Frontal cortex (tissue), 4 donors: ENCODE data around the gene MRGPRD. TPM values are rescaled to one million over a fixed set of nuclear protein-coding genes. Genes with fewer than 3 reads are reported as not detected.
"Not testable (repeated sequence)": the region's sequence is repeated elsewhere in the genome, so short reads cannot be mapped to it uniquely, and the experiment has no call there.

Experiments
- DNase-seq, 2 donors: peaks; one replicate each; pipeline ENCODE4 v3.0.0; 2012; ENCODE audit warnings: low spot score in 2 of 2
- FAIRE-seq: peaks from 2 replicates; lab custom pipeline; 2012; peaks lifted over from hg19 to GRCh38; lab: Jason Lieb, UNC
- total RNA-seq: library from RNA; depleted of rRNA; stranded (reverse); fragments of >200 nt; gene quantifications from one replicate; pipeline ENCODE4 v1.2.3, GENCODE V29; 2014
- donor health status: control.
- donor health status: control.
- donor health status: control.

The MRGPRD gene
- total RNA-seq, 1 donor from 2014 or later, result not detected

DNA sequence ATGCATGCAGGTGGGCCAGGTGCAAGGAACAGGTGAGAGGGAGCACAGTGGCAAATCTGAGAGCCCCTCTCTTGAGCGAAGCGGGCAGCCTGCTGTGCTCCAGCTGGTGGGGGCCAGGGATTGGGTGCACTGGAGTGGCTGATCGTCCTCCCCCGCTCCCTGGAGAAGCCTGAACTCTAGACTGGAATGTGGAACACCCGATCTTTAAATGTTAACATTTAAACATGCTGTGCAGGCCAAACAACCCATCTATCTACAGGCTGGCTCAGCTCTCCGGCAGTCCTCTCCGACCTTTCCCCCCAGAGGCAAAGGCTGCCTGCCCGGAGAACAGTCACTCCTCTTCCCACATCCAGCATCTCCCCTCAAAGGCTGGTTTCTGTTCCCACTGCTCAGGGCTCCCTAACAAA, 27.2 kb upstream of the MRGPRD start:
- DNase-seq (no peak), FAIRE-seq (no peak)

DNA sequence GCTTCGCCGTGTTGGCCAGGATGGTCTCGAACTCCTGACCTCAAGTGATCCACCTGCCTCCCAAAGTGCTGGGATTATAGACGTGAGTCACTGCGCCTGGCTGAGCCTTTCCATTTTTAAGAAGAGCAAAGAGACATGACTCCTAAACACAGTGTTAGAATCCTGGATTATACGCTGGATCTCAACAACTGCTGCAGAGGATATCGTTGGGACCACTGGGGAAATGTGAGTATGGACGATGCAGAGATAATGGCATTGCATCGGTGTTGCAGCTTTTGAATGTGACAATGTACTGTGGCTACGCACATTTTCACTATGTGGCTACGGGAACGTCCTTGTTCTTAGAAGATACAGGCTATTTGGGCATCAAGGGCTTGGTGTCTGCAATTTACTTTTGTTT, 26.0 kb upstream of the MRGPRD start:
- DNase-seq, result no peak
- no peak for FAIRE-seq

DNA sequence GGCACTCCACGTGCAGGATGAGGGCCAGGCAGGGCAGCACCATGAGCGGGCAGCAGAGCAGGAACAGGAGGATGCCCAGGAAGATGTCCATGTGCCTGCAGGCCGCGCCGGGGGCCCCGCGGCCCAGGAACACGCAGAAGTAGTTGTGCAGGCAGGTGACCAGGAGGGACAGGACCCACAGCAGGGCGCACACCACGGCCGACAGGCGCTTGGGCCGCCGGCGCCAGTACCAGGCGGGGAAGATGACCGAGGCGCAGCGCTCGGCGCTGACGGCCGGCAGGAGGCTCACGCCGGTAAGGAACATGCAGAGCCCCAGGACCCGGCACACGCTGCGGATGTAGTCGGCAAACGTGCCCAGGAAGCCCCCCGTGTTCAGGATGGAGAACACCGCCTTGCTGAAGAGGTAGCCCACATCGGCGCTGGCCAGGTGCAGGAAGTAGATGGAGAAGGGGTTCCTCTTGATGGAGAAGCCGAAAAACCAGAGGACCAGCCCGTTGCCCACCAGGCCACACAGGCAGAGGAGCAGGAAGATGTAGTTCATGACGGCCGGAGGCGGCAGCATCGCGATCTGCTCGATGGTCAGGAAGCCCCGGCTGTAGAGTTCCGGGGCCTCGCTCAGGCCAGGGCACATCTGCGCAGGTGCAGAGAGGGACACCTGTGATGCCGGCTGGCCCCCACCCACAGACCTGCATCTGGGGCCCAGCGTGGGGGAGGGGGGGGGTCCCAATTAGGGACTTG, 25.0 kb upstream of the MRGPRD start:
- FAIRE-seq, result no peak

DNA sequence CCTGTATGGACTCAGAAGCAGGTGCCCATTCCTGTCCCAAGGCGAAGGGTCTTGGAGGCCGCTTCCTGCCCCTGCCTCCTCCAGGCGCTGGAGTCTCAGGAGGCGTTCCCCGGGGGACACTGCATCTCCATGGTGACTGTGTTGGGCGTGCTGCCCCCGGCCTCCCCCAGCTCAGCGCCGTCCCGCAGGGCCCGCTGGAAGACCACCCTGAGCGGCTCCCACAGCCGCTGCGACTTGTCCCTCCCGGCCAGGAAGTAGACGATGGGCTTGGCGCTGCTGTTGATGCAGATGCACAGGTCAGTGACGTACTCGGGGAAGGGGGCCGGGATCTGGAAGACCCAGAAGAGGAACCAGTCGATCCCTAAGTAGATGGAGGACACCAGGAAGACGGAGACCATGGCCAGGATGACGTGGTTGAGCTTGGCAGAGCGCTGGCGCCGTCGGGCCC, 24.4 kb upstream of the MRGPRD start:
- no peak for FAIRE-seq
- DNase-seq, result no peak

More for the DNA sequence above, 25.0 kb upstream of the MRGPRD start:
- no peak for DNase-seq

DNA sequence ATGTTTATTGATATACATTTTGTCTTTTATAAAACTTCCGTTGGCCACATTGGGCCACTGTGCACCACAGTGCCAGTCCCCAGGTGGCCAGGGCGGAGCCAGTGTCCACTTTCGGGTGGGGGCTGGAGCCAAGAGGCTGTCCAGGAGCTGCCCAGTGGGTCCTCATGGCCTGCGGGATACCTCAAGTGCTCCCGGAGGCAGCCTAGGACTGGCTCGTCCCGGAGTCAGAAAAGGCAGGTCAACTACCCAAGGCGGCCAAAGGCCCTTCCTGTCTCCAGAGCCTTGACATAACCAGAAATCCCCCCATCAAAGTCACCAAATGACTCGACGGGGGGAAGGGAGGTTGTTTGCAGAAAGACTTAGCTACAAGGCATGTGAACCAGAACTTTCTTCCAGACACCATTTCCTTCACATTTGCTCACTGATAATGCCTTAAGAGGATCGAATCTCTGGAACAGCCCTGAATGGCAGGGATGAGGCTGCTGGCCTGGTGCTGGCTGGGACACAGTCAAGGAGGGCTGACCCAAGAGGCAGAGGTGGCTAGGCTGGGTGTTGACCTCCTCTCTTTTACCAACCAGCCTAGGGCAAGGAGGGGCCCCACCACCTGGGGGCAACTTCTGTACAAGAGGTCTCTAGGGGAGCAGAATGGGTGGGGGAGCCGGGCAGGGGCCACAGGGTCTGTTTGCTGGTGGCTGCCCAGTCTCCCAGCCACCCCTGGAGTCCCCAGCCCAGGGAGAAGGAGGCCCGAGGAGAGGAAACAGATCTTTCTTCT, 23.8 kb upstream of the MRGPRD start:
- no peak for FAIRE-seq
- no peak for DNase-seq

DNA sequence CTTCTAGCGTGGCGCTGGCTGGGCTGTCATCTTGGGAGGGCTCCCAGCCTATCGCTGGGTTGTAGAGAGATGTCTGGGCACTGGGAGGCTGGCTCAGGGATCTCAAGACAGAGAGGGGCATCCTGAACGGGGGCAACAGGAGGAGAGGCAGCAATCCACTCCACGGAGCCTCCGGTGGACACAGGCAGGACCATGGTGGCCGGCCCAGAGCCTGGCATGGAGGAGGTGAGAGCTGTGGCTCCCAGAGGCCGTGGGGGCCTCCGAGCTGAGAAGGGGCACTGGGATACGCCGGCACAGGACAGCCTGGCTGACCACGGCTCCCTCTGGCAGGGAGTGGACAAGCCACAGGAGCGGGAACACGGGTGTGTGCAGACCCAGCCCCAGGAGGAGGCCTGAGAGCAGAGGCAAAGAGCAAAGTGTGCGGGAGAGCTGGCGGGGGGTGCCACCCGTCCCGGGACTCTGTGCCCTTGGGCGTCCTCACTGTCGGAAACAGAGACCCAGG, 23.1 kb upstream of the MRGPRD start:
- FAIRE-seq, result no peak
- DNase-seq, result no peak

DNA sequence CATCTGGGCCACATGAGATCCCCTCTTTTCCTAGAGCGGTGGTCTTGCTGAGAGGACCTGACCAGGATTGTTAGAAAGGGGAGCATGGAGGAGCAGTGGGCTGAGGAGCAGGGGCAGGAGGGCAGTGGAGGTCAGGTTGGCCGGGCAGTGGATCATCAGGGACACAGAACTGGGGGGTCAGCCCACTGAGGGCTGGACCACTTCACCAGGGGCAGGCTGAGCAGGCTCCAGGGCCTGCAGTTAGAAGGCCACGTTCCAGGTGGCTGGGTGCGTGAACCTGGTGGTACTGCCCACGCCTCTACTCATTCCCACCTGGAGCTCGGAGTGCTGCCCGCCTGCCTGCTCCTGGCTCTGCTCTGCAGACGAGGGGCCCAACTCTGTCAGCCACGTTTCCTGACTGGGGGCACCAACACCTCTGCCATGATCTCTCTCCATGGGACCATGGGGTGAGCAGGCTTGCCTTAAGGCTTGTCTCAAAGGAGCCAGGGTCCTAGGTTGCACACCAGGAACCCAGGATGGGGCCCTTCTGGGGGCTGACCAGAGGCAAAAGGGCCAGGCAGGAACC, 22.6 kb upstream of the MRGPRD start:
- FAIRE-seq (no peak), DNase-seq (no peak)

DNA sequence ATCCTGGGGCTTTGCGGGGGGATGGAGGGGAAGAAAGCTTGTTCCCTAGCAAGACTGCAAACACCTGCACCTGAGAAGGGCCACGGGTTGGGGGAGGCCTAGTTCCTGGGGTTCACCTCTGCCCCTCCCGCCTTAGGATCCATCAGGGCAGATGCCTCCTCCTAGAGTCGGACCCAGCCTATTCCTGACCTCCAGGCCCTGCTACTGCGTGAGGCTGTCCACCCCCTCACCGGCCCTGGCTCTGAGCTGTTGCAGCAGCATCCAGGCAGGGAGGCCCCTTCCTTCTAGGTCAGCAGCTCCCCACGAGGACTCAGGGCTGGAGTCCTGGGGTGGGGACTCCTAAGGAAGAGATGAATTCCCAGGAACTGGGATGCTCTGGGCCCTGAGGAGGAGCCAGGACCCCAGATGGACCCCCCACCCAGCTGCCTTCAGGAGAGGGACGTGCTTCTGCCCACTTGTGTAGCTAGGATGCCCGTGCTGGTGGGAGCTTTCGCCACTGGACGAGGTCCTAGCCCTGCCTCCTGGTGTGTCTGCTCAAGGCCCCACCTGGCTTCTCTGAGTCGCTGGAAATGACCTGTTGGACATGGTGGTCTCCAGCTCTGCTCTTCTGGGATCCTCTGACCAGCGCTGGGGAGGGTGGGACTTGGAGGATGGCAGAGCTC, 21.9 kb upstream of the MRGPRD start:
- FAIRE-seq (no peak), DNase-seq (no peak)

DNA sequence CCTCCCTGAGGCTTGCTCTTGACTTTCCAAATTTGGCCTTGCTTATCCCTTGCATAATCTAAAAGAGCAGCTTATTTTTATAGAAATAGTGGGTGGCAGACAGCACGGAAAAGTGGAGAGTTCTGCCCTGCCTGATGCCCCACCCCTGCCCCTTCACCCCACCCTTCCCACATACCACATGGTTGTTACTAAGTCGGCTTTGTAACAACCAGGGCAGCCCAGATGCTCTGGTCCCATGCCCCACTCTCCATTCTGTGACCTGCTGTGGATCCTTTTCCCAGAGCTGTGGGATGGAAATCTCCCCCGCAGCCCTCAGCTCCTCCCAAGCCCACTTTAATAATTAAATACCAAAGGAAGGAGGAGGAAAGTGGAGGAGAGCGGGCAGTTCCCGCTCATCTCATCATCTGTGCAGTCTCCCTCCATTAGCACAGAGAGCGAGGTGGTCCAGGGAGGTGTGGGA, 21.4 kb upstream of the MRGPRD start:
- DNase-seq (no peak), FAIRE-seq (no peak)

DNA sequence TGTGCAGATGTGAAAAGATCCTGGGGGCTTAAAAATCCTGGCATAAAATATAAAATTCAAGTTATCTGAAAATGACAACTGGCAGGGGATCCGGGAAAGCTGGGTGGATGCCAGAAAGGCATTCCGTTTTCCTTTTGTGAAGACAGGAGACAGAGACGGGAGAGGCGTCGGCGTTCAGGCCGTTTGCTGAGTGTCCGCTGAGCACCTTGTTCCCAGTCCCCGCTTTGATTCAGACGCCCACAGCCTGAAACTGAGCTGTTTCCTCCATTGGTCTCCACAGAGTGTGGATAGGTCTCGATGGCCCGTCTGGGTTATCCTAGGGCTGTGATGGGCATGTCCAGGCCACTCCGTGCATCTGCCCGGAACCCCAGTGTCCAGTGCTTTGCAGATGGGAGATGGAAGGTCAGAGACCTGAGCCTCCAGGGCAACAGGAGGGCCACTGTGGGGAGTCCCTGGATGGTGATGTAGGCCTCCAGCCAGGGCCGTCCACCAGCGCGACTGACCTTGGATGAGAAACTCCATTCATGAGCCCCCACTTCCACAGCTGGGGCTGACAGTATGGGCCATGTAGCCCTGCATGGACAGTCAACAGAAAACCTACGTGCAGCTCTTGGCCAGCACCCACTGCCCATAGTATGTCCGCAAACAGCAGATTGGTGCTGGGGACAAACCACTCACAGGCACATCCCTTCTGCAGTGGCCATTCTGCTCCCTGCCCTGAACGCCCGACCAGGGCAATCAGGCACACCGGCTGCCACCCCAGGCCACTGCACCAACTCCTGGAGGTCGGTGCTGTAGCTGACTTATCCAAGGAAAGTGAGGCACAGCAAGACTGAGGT, 20.7 kb upstream of the MRGPRD start:
- no peak for DNase-seq
- FAIRE-seq, result no peak

DNA sequence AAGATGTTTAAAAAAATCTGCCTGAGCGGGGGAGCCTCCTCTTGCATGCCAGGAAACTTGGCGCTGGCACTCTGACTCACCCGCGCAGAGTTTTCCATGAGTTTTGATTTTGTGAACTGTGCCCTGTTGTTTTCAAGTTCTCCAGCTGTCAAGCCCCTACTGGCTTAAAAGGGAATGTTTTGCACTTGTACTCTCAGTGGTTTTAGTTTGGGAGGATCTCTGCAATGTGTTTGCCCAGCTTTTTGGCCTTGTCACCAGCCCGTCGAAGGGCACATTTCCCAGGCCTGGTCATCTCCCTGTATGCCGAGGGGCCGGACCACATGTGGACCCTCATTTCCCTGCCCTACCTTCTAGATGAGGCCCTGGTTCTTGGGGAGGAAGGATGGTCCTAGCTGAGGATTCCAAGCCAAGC, 20.1 kb upstream of the MRGPRD start:
- DNase-seq (peak in 1 of 2 donors; percentile 47), FAIRE-seq (no peak)

DNA sequence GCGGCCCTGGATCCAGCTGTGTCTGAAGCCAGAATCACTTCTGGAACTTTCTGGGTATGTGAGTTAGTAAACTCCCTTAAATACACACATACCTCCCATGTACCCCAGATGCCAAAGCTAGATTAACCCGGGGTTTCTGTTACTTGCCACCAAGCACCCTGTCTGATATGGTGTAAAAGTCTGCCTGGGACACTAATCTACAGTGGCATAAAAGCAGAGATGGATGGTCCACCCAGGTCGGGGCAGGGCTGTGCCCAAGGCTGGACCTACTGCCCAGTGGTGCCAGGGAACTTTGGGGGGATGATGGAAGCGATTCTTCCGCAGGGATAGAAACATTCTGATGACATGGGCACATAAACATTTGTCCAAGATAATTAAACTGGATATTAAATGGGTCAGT, 19.6 kb upstream of the MRGPRD start:
- FAIRE-seq (no peak), DNase-seq (no peak)

DNA sequence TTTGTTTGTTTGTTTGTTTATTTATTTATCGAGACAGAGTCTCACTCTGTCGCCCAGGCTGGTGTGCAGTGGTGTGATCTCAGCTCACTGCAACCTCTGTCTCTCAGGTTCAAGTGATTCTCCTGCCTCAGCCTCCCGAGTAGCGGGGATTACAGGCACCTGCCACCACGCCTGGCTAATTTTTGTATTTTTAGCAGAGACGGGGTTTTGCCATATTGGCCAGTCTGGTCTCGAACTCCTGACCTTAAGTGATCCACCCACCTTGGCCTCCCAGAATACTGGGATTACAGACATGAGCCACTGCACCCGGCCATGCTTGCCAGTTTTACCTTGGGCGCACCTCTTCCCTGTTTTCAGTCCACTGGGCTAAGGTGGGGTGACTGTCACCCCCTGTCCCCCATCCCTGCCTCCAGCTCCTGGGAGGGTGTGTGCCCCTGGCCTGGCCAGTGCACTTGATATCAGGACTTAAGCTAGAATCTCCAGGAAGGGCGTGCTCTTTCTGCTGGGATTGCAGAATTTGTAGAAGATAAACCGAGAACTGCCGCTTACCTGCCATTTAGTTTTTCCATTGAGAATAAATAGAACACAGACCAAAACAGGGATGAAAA, 19.1 kb upstream of the MRGPRD start:
- not testable (repeated sequence) for FAIRE-seq

DNA sequence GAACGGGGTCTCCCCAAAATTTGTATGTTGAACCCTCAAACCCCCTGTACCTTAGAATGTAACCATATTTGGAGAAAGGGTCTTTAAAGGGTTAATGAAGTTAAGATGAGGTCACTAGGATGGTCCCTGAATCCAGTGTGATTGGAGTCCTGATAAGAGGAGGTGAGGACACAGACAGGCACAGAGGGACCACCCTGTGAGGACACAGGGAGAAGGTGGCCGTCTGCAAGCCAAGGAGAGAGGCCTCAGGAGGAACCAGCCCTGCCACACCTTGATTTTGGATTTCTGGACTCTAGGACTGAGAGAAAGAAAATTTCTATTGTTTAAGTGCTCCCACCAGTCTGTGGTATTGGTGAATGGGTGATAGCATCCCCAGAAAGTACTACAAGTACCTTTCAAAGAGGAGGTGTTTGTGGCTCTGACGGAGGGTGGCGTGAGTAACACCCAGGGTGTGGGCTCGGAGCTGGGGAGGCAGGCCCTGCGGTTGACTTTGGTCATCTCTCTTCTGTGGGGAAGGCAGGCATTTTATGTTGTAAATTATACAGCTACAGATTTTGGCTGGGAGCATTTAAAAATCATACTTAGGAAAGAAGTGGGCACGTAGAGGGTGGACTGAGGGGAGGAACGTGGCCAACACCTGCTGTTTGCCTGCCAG, 18.4 kb upstream of the MRGPRD start:
- FAIRE-seq, result no peak
- DNase-seq, result no peak

More for the DNA sequence above, 19.1 kb upstream of the MRGPRD start:
- not testable (repeated sequence) for DNase-seq

DNA sequence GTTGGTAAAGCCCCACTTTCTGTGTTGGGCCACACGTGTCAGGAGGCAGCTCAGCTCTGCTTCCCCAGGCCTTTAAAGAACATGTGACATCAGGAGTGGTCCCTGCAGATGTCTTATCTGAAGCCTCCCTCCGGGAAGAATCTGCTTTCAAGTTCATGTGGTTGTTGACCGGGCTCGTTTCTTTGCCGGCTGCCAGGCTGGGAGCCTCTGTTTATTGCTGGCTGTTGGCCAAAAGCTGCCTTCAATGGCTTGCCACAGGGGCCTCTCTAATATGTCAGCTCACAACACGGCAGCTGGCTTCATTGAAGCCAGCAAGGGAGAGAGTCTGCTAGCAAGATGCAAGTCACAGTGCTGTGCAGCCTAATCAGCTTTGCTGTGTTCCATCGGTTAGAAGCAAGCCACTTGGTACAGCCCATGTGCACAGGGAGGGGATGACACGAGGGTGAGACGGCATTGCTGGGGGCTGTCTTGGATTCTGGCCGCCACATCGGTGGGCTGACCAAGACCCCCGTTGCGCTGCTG, 17.7 kb upstream of the MRGPRD start:
- DNase-seq, result no peak
- FAIRE-seq, result no peak

DNA sequence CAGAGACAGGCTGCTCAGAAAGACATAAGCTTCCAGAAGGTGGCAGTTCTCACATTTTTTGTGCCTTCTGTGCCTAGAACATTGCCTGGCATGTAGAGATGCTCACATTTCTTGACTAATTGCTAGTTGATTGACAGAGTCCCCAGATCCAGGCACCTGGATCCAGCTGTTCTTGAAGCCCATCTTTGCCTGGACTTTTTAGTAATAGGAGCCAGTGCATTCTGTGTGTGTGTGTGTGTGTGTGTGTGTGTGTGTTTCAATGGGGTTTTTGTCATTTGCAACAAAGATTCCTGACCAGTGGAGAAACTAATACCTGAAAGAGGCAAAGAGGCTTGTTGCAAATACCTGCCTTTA, 17.2 kb upstream of the MRGPRD start:
- DNase-seq (no peak), FAIRE-seq (no peak)

DNA sequence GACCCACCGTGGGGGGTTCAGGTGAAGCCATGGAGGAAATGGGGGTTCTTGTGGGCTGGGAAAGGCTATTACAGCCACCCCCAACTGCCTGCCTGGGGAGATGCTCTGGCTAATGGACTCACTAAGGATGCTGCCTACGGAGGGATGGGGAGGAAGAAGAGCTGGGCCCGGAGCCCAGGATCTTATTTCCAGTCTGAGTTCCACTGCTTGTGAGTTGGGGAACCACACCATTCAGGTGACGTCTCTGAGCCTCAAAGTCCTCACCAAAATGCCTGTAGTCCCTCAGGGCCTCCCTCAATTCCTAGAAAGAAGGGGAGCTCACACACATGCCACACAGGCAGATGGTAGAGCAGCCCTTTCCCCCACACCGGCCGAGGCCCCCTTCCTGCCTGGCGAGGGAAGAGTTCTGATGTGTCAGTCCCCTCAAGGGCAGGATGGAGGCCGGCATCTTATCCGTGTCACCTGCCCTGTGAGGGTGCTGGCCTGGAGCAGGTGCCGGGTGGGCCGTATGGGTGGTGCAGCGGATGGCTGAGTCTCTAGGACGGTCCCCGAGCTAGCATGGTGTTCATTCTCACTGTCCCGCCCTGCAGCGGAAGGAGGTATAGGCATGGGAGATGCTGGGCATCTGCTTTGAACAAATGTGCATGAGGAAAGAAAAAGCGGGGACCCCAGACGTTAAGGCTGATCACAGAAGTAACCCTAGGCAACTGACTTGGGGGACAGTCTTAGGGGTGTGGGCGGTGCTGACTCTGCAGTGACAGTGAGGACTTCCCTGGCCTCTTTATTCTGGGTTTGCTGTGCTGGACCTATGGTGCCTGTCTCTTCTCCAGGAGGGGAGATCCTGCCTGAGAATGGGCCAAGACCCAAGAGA, 16.6 kb upstream of the MRGPRD start:
- FAIRE-seq (no peak), DNase-seq (no peak)
